Tibial nerve (tissue), 4 donors: ENCODE data around the gene CTRB1. TPM values are rescaled to one million over a fixed set of nuclear protein-coding genes. Genes with fewer than 3 reads are reported as not detected.
"Not testable (repeated sequence)": the region's sequence is repeated elsewhere in the genome, so short reads cannot be mapped to it uniquely, and the experiment has no call there.

Source experiments
- DNase-seq, 2 donors: peaks; one replicate each; pipeline ENCODE4 v3.0.0-alpha.2; 2019; ENCODE audit warnings: low spot score in 2 of 2
- H3K27ac ChIP-seq, 4 donors: fragments of 200-600 bp; sonication (generic) in 3 of 4; one replicate each; pipeline ENCODE4 v1.5.1; 2017 to 2019; ENCODE audit warnings: mild to moderate bottlenecking in 1 of 4
- H3K27me3 ChIP-seq, 2 donors: fragments of 200-600 bp; sonication (generic) in 1 of 2; one replicate each; pipeline versions ENCODE4 v1.5.1 to v1.6.0; 2017 to 2019
- H3K36me3 ChIP-seq, 3 donors: fragments of 200-600 bp; sonication (generic); one replicate each; pipeline ENCODE4 v1.5.1; 2018 to 2019
- H3K4me1 ChIP-seq, 4 donors: fragments of 200-600 bp; sonication (generic) in 3 of 4; one replicate each; pipeline ENCODE4 v1.5.1; 2017 to 2019
- H3K4me3 ChIP-seq, 4 donors: fragments of 200-600 bp; sonication (generic) in 3 of 4; one replicate each; pipeline ENCODE4 v1.5.1; 2017 to 2019; ENCODE audit warnings: mild to moderate bottlenecking in 1 of 4, moderate library complexity in 1 of 4
- H3K9me3 ChIP-seq, 4 donors: fragments of 200-600 bp; sonication (generic) in 3 of 4; one replicate each; pipeline ENCODE4 v1.5.1; 2017 to 2019
- CTCF ChIP-seq, 5 experiments: fragments of 200-600 bp in 3 of 5; fragments of 450-650 bp in 2 of 5; sonication (generic) in 3 of 5; IDR thresholded peaks; one replicate each; pipeline ENCODE4 v1.5.1; 2016 to 2019; ENCODE audit warnings: antibody characterized with exemption in 5 of 5, mild to moderate bottlenecking in 3 of 5, moderate library complexity in 2 of 5
- EP300 ChIP-seq, 2 donors: sonication (generic); formaldehyde crosslinking; IDR thresholded peaks; one replicate each; pipeline ENCODE4 v1.6.1; 2017; ENCODE audit warnings: antibody characterized with exemption in 2 of 2, mild to moderate bottlenecking in 1 of 2
- POLR2A ChIP-seq, 2 donors: fragments of 450-650 bp; IDR thresholded peaks; one replicate each; pipeline ENCODE4 v1.6.1; 2017; ENCODE audit warnings: antibody characterized with exemption in 2 of 2, mild to moderate bottlenecking in 2 of 2, moderate library complexity in 2 of 2
- WGBS, 2 donors: methylation state at CpG; one replicate each; pipeline ENCODE4 v1.1.5; 2018; 5-methylcytosine and 5-hydroxymethylcytosine counted together
- total RNA-seq, 4 donors: library from RNA; depleted of rRNA; stranded (reverse); fragments of >200 nt; gene quantifications; one replicate each; pipeline ENCODE4 v1.1.0, GENCODE V29; 2016

CTRB1 gene
- total RNA-seq, 4 donors from 2014 or later: 0.59 to 24.3 (median 1.2) TPM

- Histone ChIP-seq H3K27ac (no peak overlapping the region), H3K4me1 (peaks cover 0 to 8% (median 0%) of the 10 kb centered on the region in 4 donors), H3K27me3 (peaks cover 0 to 10% of the 10 kb centered on the region in 2 donors), H3K36me3 (peaks cover 0 to 1% (median 0%) of the 10 kb centered on the region in 3 donors), H3K9me3 (no peaks in the 10 kb centered on the region), H3K4me3 (no peak overlapping the region)
- 62 to 64% methylated on average over 14 to 15 of the region's 16 CpGs for WGBS, 2 donors
- no peak for DNase-seq
- TF ChIP-seq POLR2A (IDR thresholded peaks at IDR 0.05) (no peak), EP300 (IDR thresholded peaks at IDR 0.05) (no peak)
Observed at GRCh38 chr16:75222271-75222783, 3.5 kb downstream of the CTRB1 start.

GRCh38 chr16:75223129-75223528, 4.3 kb downstream of the CTRB1 start:
- H3K4me3 ChIP-seq, H3K4me1 ChIP-seq, H3K9me3 ChIP-seq, H3K36me3 ChIP-seq, H3K27ac ChIP-seq, DNase-seq: not testable (repeated sequence)
- H3K27me3 ChIP-seq: peaks cover 0 to 10% of the 10 kb centered on the region in 2 donors
- WGBS, 2 donors: no CpG with 5 or more reads among the region's 20 CpGs

GRCh38 chr16:75224306-75225082, 5.7 kb downstream of the CTRB1 start:
- Histone ChIP-seq H3K27ac (no peak overlapping the region), H3K4me3 (no peak overlapping the region), H3K27me3 (peaks cover 0 to 10% of the 10 kb centered on the region in 2 donors), H3K36me3 (peaks cover 2 to 23% (median 3%) of the 10 kb centered on the region in 3 donors), H3K4me1 (peaks cover 0 to under 1% (median 0%) of the 10 kb centered on the region in 4 donors), H3K9me3 (no peaks in the 10 kb centered on the region)
- no peak for DNase-seq
- 61 to 75% methylated on average over 9 to 16 of the region's 20 CpGs for WGBS, 2 donors
- no peak for TF ChIP-seq EP300 (IDR thresholded peaks at IDR 0.05)
- no peak for TF ChIP-seq CTCF (IDR thresholded peaks at IDR 0.05)
- TF ChIP-seq POLR2A (IDR thresholded peaks at IDR 0.05): no peak

- peaks cover 5 to 29% (median 6%) of the 10 kb centered on the region in 3 donors for H3K36me3 ChIP-seq
- peaks cover 0 to 10% of the 10 kb centered on the region in 2 donors for H3K27me3 ChIP-seq
- no peaks in the 10 kb centered on the region for H3K4me1 ChIP-seq
- TF ChIP-seq EP300 (IDR thresholded peaks at IDR 0.05) (no peak), CTCF (IDR thresholded peaks at IDR 0.05) (no peak), POLR2A (IDR thresholded peaks at IDR 0.05) (no peak)
- H3K9me3 ChIP-seq: no peaks in the 10 kb centered on the region
- H3K4me3 ChIP-seq: no peak overlapping the region
- no peak for DNase-seq
- no peak overlapping the region for H3K27ac ChIP-seq
- 52 to 53% methylated on average over 10 to 12 of the region's 12 CpGs for WGBS, 2 donors
Observed at GRCh38 chr16:75225092-75225491, 6.3 kb downstream of the CTRB1 start.

- WGBS, 2 donors: 66 to 74% methylated on average over 24 to 26 of the region's 26 CpGs
- no peak for DNase-seq
- no peak overlapping the region for H3K27ac ChIP-seq
- H3K4me3 ChIP-seq: no peak overlapping the region
- peaks cover 5 to 36% (median 6%) of the 10 kb centered on the region in 3 donors for H3K36me3 ChIP-seq
- no peak for TF ChIP-seq EP300 (IDR thresholded peaks at IDR 0.05)
- no peak for TF ChIP-seq CTCF (IDR thresholded peaks at IDR 0.05)
- no peak for TF ChIP-seq POLR2A (IDR thresholded peaks at IDR 0.05)
- no peaks in the 10 kb centered on the region for H3K4me1 ChIP-seq
- no peaks in the 10 kb centered on the region for H3K9me3 ChIP-seq
- H3K27me3 ChIP-seq: peaks cover 0 to 10% of the 10 kb centered on the region in 2 donors
Observed at GRCh38 chr16:75225678-75226515, 7.1 kb downstream of the CTRB1 start.
